H9 (cell line): ENCODE results near the gene PXDC1. TPM values are rescaled to one million over a fixed set of nuclear protein-coding genes. Genes with fewer than 3 reads are reported as not detected.

ENCODE experiments used
- DNase-seq: peaks from one replicate; pipeline ENCODE4 v3.0.0-alpha.2; 2017
- H2AFZ ChIP-seq: one replicate; pipeline ENCODE4 v1.6.1; 2013; ENCODE audit warnings: mild to moderate bottlenecking, low read length, control low read depth, moderate library complexity
- H2AK5ac ChIP-seq: 2 replicates; pipeline ENCODE4 v1.6.1; 2013; ENCODE audit warnings: low read length, control low read depth, mixed read lengths; ENCODE audit not compliant: insufficient read length
- H2BK120ac ChIP-seq: one replicate; pipeline ENCODE4 v1.6.1; 2013; ENCODE audit warnings: low read depth, mild to moderate bottlenecking, low read length, control low read depth, inconsistent platforms; ENCODE audit not compliant: poor library complexity, severe bottlenecking
- H2BK12ac ChIP-seq: 2 replicates; pipeline ENCODE4 v1.6.1; 2013; ENCODE audit warnings: low read length, control low read depth, mixed read lengths, low read depth; ENCODE audit not compliant: insufficient read length
- H2BK15ac ChIP-seq: 2 replicates; pipeline ENCODE4 v1.6.1; 2013; ENCODE audit warnings: low read depth, low read length, control low read depth
- H2BK20ac ChIP-seq: one replicate; pipeline ENCODE4 v1.6.1; 2013; ENCODE audit warnings: low read depth, mild to moderate bottlenecking, low read length, control low read depth, inconsistent platforms; ENCODE audit not compliant: poor library complexity, severe bottlenecking
- H2BK5ac ChIP-seq: 2 replicates; pipeline ENCODE4 v1.6.1; 2013; ENCODE audit warnings: low read length, control low read depth, mixed read lengths; ENCODE audit not compliant: insufficient read length
- H3K14ac ChIP-seq: 2 replicates; pipeline ENCODE4 v1.6.1; 2013; ENCODE audit warnings: low read length, control low read depth; ENCODE audit not compliant: insufficient read depth
- H3K18ac ChIP-seq: 2 replicates; pipeline ENCODE4 v1.6.1; 2013; ENCODE audit warnings: low read depth, mild to moderate bottlenecking, mixed read lengths, low read length, control low read depth; ENCODE audit not compliant: insufficient read length
- H3K23ac ChIP-seq: 2 replicates; pipeline ENCODE4 v1.6.1; 2013; ENCODE audit warnings: low read length, control low read depth, mixed read lengths, low read depth; ENCODE audit not compliant: insufficient read length
- H3K23me2 ChIP-seq: 2 replicates; pipeline ENCODE4 v1.6.1; 2013; ENCODE audit warnings: low read depth, mild to moderate bottlenecking, mixed read lengths, low read length, control low read depth; ENCODE audit not compliant: insufficient read length, poor library complexity, severe bottlenecking
- H3K27ac ChIP-seq: 2 replicates; pipeline ENCODE4 v1.5.1; 2013; ENCODE audit warnings: low read length, control low read depth, mixed read lengths, low read depth; ENCODE audit not compliant: insufficient read length
- H3K27me3 ChIP-seq: 2 replicates; pipeline ENCODE4 v1.6.1; 2013; ENCODE audit warnings: low read length, control low read depth, inconsistent platforms; ENCODE audit not compliant: insufficient read depth
- H3K4ac ChIP-seq: 2 replicates; pipeline ENCODE4 v1.6.1; 2013; ENCODE audit warnings: low read depth, mild to moderate bottlenecking, control low read depth, inconsistent platforms, low read length, moderate library complexity
- H3K4me1 ChIP-seq: 2 replicates; pipeline ENCODE4 v1.6.1; 2013; ENCODE audit warnings: low read length, control low read depth, inconsistent platforms; ENCODE audit not compliant: insufficient read depth
- H3K4me2 ChIP-seq: 2 replicates; pipeline ENCODE4 v1.6.1; 2013; ENCODE audit warnings: low read length, control low read depth, mixed read lengths; ENCODE audit not compliant: insufficient read length, insufficient read depth
- H3K56ac ChIP-seq: 2 replicates; pipeline ENCODE4 v1.6.1; 2013; ENCODE audit warnings: low read depth, mild to moderate bottlenecking, mixed read lengths, low read length, control low read depth; ENCODE audit not compliant: insufficient read length
- H3K79me1 ChIP-seq: 2 replicates; pipeline ENCODE4 v1.6.1; 2013; ENCODE audit warnings: low read depth, mild to moderate bottlenecking, moderate library complexity, low read length, control low read depth, inconsistent platforms; ENCODE audit not compliant: insufficient read depth, poor library complexity, severe bottlenecking
- H3K79me2 ChIP-seq: 2 replicates; pipeline ENCODE4 v1.6.1; 2013; ENCODE audit warnings: low read length, control low read depth, inconsistent platforms; ENCODE audit not compliant: insufficient read depth
- H3K9ac ChIP-seq: 2 replicates; pipeline ENCODE4 v1.6.1; 2013; ENCODE audit warnings: low read length, control low read depth, mixed read lengths; ENCODE audit not compliant: insufficient read length; ENCODE audit errors: extremely low read depth
- H3K9me3 ChIP-seq: one replicate; pipeline ENCODE4 v1.6.1; 2013; ENCODE audit warnings: low read depth, low read length, inconsistent platforms; ENCODE audit not compliant: control insufficient read depth
- H3T11ph ChIP-seq: one replicate; pipeline ENCODE4 v1.6.1; 2013; ENCODE audit warnings: mild to moderate bottlenecking, low read length, control low read depth, inconsistent platforms
- H4K20me1 ChIP-seq: one replicate; pipeline ENCODE4 v1.6.1; 2013; ENCODE audit not compliant: control insufficient read depth, insufficient read length, insufficient read depth
- H4K5ac ChIP-seq: 2 replicates; pipeline ENCODE4 v1.6.1; 2013; ENCODE audit warnings: low read depth, mild to moderate bottlenecking, mixed read lengths, low read length, control low read depth; ENCODE audit not compliant: insufficient read length
- H4K8ac ChIP-seq: replicated peaks from 2 replicates; pipeline ENCODE4 v1.6.1; 2013; ENCODE audit warnings: low read length, control low read depth, mixed read lengths, low read depth; ENCODE audit not compliant: insufficient read length
- H4K91ac ChIP-seq: 2 replicates; pipeline ENCODE4 v1.6.1; 2013; ENCODE audit warnings: low read depth, mild to moderate bottlenecking, moderate library complexity, mixed read lengths, low read length, control low read depth; ENCODE audit not compliant: insufficient read length
- H3K27ac Mint-ChIP-seq, 3 experiments: 2 replicates in 2 of 3; 3 replicates in 1 of 3; pipeline ENCODE4 v1.8.0; 2020 to 2021; ENCODE audit warnings: mixed read lengths in 3 of 3, mild to moderate bottlenecking in 1 of 3, moderate library complexity in 1 of 3
- H3K27me3 Mint-ChIP-seq: 2 replicates; pipeline ENCODE4 v1.8.0; 2021; ENCODE audit warnings: low read depth, mild to moderate bottlenecking, moderate library complexity, mixed read lengths
- H3K36me3 Mint-ChIP-seq, 3 experiments: 2 replicates in 2 of 3; 3 replicates in 1 of 3; pipeline ENCODE4 v1.8.0; 2020 to 2021; ENCODE audit warnings: low read depth in 3 of 3, mixed read lengths in 3 of 3; ENCODE audit not compliant: insufficient read depth in 1 of 3
- H3K4me1 Mint-ChIP-seq, 2 experiments: 2 replicates each; pipeline ENCODE4 v1.8.0; 2020; ENCODE audit warnings: mixed read lengths in 2 of 2
- H3K4me3 Mint-ChIP-seq, 2 experiments: 2 replicates in 1 of 2; 3 replicates in 1 of 2; pipeline ENCODE4 v1.8.0; 2020 to 2021; ENCODE audit warnings: mild to moderate bottlenecking in 2 of 2, mixed read lengths in 2 of 2, moderate library complexity in 1 of 2
- H3K9me3 Mint-ChIP-seq, 2 experiments: 2 replicates in 1 of 2; 3 replicates in 1 of 2; pipeline ENCODE4 v1.8.0; 2020; ENCODE audit warnings: mild to moderate bottlenecking in 2 of 2, mixed read lengths in 2 of 2, moderate library complexity in 1 of 2
- total RNA-seq: library from RNA; stranded (reverse); gene quantifications from 2 replicates; pipeline ENCODE4 v1.2.1, GENCODE V29; 2021
- TF ChIP-seq, protein P1 (sequence below): fragments of 200-600 bp; sonication (generic); conservative IDR thresholded peaks from 3 replicates; pipeline ENCODE4 v1.8.0; 2021; ENCODE audit warnings: antibody characterized with exemption, mild to moderate bottlenecking

PXDC1 gene
- total RNA-seq, 1 experiment from 2014 or later = 3.1 TPM

DNA sequence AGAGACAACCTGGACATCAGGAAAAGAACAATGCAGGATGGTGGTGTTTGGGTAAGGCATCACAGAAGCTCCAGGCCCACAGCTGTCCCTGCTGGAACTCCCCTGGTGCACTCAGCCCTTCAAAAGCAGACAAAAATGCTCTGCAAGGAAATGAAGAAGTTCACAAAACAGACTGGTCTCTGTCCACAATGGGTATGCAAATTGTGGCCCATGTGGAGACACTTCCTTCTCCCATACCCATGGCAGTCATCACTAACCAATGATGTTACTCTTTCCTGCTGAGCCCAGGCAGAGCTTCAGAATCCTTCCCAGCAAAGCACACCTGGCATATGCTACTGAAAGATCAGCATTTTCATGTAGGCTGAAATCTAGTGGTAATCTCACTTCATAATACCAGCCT, 42.6 kb upstream of the PXDC1 start:
- Mint-ChIP-seq H3K9me3 (no peaks in the 10 kb centered on the region), H3K4me1 (peaks cover 11 to 16% of the 10 kb centered on the region in 2 experiments), H3K27me3 (no peaks in the 10 kb centered on the region; the same call in 1 of the 2 replicates), H3K4me3 (no peak overlapping the region; a peak in 1 of 5 replicates), H3K27ac (peak overlapping the region in 2 of 3 experiments; percentile 3 to 82; a peak in 2 of 7 replicates), H3K36me3 (no peaks in the 10 kb centered on the region)
- H4K20me1 ChIP-seq = no peaks in the 10 kb centered on the region
- H3T11ph ChIP-seq = no peak overlapping the region
- no peak overlapping the region for H3K23ac ChIP-seq
- H3K18ac ChIP-seq = no peak overlapping the region
- H2BK120ac ChIP-seq = no peak overlapping the region
- peaks cover 2% of the 10 kb centered on the region; the same call in 1 of the 2 replicates for H3K4me1 ChIP-seq
- peak overlapping the region; percentile 1 for H3K27ac ChIP-seq
- no peak overlapping the region for H3K4me2 ChIP-seq
- no peaks in the 10 kb centered on the region for H3K79me2 ChIP-seq
- no peak overlapping the region for H3K4ac ChIP-seq
- H2BK15ac ChIP-seq = no peak overlapping the region
- H3K27me3 ChIP-seq = no peaks in the 10 kb centered on the region
- H3K23me2 ChIP-seq = no peaks in the 10 kb centered on the region
- no peak overlapping the region for H3K14ac ChIP-seq
- H2AFZ ChIP-seq = no peak overlapping the region
- no peak overlapping the region for H2AK5ac ChIP-seq
- no peak overlapping the region for H2BK20ac ChIP-seq
- H3K79me1 ChIP-seq = no peaks in the 10 kb centered on the region
- H4K8ac ChIP-seq = no peak overlapping the region
- no peak overlapping the region for H4K5ac ChIP-seq
- TF ChIP-seq, protein P1, sequence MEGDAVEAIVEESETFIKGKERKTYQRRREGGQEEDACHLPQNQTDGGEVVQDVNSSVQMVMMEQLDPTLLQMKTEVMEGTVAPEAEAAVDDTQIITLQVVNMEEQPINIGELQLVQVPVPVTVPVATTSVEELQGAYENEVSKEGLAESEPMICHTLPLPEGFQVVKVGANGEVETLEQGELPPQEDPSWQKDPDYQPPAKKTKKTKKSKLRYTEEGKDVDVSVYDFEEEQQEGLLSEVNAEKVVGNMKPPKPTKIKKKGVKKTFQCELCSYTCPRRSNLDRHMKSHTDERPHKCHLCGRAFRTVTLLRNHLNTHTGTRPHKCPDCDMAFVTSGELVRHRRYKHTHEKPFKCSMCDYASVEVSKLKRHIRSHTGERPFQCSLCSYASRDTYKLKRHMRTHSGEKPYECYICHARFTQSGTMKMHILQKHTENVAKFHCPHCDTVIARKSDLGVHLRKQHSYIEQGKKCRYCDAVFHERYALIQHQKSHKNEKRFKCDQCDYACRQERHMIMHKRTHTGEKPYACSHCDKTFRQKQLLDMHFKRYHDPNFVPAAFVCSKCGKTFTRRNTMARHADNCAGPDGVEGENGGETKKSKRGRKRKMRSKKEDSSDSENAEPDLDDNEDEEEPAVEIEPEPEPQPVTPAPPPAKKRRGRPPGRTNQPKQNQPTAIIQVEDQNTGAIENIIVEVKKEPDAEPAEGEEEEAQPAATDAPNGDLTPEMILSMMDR = no peak
- no peak overlapping the region for H3K56ac ChIP-seq
- H2BK12ac ChIP-seq = no peak overlapping the region
- no peak for DNase-seq
- H2BK5ac ChIP-seq = no peak overlapping the region
- no peak overlapping the region for H4K91ac ChIP-seq
- H3K9me3 ChIP-seq = no peaks in the 10 kb centered on the region
- H3K9ac ChIP-seq = no peak overlapping the region
